Activated CD4-positive, CD25-positive, alpha-beta regulatory T cell treated with anti-CD3 and anti-CD28 coated beads, Interleukin-2, amount 50 U/mL, for 24 hours (primary cell): ENCODE measurements around the gene ARMC9.
"Not testable (repeated sequence)": the region's sequence is repeated elsewhere in the genome, so short reads cannot be mapped to it uniquely, and the experiment has no call there.

ENCODE experiments used
- ATAC-seq, 2 donors: fragments of 150-1000 bp; cut with Tn5 transposase; one replicate each; pipeline ENCODE4 v1.10.0; 2021; ENCODE audit warnings: mild to moderate bottlenecking in 1 of 2, moderate library complexity in 1 of 2

Gene ARMC9

GRCh38 chr2:231288590-231288989, 90.2 kb downstream of the ARMC9 start:
- no peak for ATAC-seq

- no peak for ATAC-seq
These were observed 92.0 kb downstream of the ARMC9 start for GRCh38 chr2:231290321-231291015.

GRCh38 chr2:231292472-231293134, 94.2 kb downstream of the ARMC9 start:
- ATAC-seq = no peak

GRCh38 chr2:231293163-231293562, 94.7 kb downstream of the ARMC9 start:
- ATAC-seq = no peak

GRCh38 chr2:231294116-231294515, 95.7 kb downstream of the ARMC9 start:
- no peak for ATAC-seq

- no peak for ATAC-seq
These were observed 96.3 kb downstream of the ARMC9 start for GRCh38 chr2:231294571-231295362.

GRCh38 chr2:231295363-231295655, 96.9 kb downstream of the ARMC9 start:
- ATAC-seq = no peak

GRCh38 chr2:231296401-231296974, 98.1 kb downstream of the ARMC9 start:
- ATAC-seq = no peak

- no peak for ATAC-seq
These were observed 98.9 kb downstream of the ARMC9 start for GRCh38 chr2:231297108-231297908.

GRCh38 chr2:231298091-231298490, 99.7 kb downstream of the ARMC9 start:
- no peak for ATAC-seq

GRCh38 chr2:231299267-231299666, 100.8 kb downstream of the ARMC9 start:
- no peak for ATAC-seq

- no peak for ATAC-seq
These were observed 101.7 kb downstream of the ARMC9 start for GRCh38 chr2:231300020-231300721.

GRCh38 chr2:231300722-231301076, 102.3 kb downstream of the ARMC9 start:
- ATAC-seq = no peak

GRCh38 chr2:231304259-231304658, 105.8 kb downstream of the ARMC9 start:
- ATAC-seq = not testable (repeated sequence)

- no peak for ATAC-seq
These were observed 106.8 kb downstream of the ARMC9 start for GRCh38 chr2:231305221-231305620.

- no peak for ATAC-seq
These were observed 108.5 kb downstream of the ARMC9 start for GRCh38 chr2:231306791-231307393.

- ATAC-seq = no peak
These were observed 109.8 kb downstream of the ARMC9 start for GRCh38 chr2:231308219-231308618.

GRCh38 chr2:231308631-231309428, 110.4 kb downstream of the ARMC9 start:
- ATAC-seq = no peak

- no peak for ATAC-seq
These were observed 113.6 kb downstream of the ARMC9 start for GRCh38 chr2:231312066-231312465.

- no peak for ATAC-seq
These were observed 117.5 kb downstream of the ARMC9 start for GRCh38 chr2:231315896-231316295.

- no peak for ATAC-seq
These were observed 119.1 kb downstream of the ARMC9 start for GRCh38 chr2:231317579-231317978.
